B cell (primary cell): Measurements from ENCODE around the gene NCBP2. TPM values are rescaled to one million over a fixed set of nuclear protein-coding genes. Genes with fewer than 3 reads are reported as not detected.

ENCODE experiments used
- ATAC-seq: fragments of 200-7000 bp; cut with Tn5 transposase; one replicate; pipeline ENCODE4 v1.10.0; 2021; ENCODE audit warnings: low read depth, mild to moderate bottlenecking, moderate number of reproducible peaks, moderate library complexity
- CTCF ChIA-PET: fragments of 350-600 bp; sonication (Branson Sonifier 250); formaldehyde crosslinking; loops from one replicate; lab custom pipeline; 2021; ENCODE audit warnings: antibody characterized with exemption, inconsistent platforms; lab: Charles Lee
- POLR2A ChIA-PET: fragments of 350-600 bp; sonication (Branson Sonifier 250); formaldehyde crosslinking; loops from one replicate; lab custom pipeline; 2021; ENCODE audit warnings: antibody characterized with exemption; lab: Charles Lee
- DNase-seq: peaks from one replicate; pipeline ENCODE4 v3.0.0; 2013
- H2AFZ ChIP-seq: 2 replicates; pipeline ENCODE4 v1.6.1; 2012; ENCODE audit warnings: mild to moderate bottlenecking, low read depth, low read length; ENCODE audit not compliant: insufficient read depth, poor library complexity, severe bottlenecking
- H3K27ac ChIP-seq, 2 donors: 1 replicate in 1 of 2; 2 replicates in 1 of 2; pipeline ENCODE4 v1.5.1; 2012 to 2013; ENCODE audit warnings: low read length in 2 of 2, mild to moderate bottlenecking in 2 of 2, moderate library complexity in 1 of 2
- H3K27me3 ChIP-seq, 4 experiments: fragments of 200-600 bp in 1 of 4; sonication (generic) in 1 of 4; replicated peaks in 1 of 4; 1 replicate in 2 of 4; 2 replicates in 2 of 4; pipeline versions ENCODE4 v1.6.1 to v1.7.0; 2013 to 2016; ENCODE audit warnings: low read length in 3 of 4, mild to moderate bottlenecking in 2 of 4, mixed read lengths in 1 of 4, moderate library complexity in 1 of 4; ENCODE audit not compliant: insufficient read depth in 4 of 4, control insufficient read depth in 3 of 4; ENCODE audit errors: control extremely low read depth in 1 of 4
- H3K36me3 ChIP-seq, 2 experiments: replicated peaks in 1 of 2; 1 replicate in 1 of 2; 2 replicates in 1 of 2; pipeline versions ENCODE4 v1.6.1 to v1.7.1; 2013; ENCODE audit warnings: low read length in 1 of 2; ENCODE audit not compliant: insufficient read depth in 2 of 2, control insufficient read depth in 1 of 2; ENCODE audit errors: control extremely low read depth in 1 of 2, extremely low read depth in 1 of 2
- H3K4me1 ChIP-seq, 2 donors: fragments of 200-600 bp in 1 of 2; sonication (generic) in 1 of 2; 1 replicate in 1 of 2; 2 replicates in 1 of 2; pipeline versions ENCODE4 v1.5.1 to v1.6.1; 2013 to 2017; ENCODE audit warnings: low read length in 2 of 2; ENCODE audit not compliant: control insufficient read depth in 2 of 2, insufficient read depth in 2 of 2
- H3K4me2 ChIP-seq: replicated peaks from 2 replicates; pipeline ENCODE3; 2012; ENCODE audit warnings: mild to moderate bottlenecking, low read depth, low read length; ENCODE audit not compliant: poor library complexity, severe bottlenecking
- H3K4me3 ChIP-seq, 5 experiments: fragments of 200-600 bp in 1 of 5; sonication (generic) in 1 of 5; 1 replicate in 3 of 5; 2 replicates in 2 of 5; pipeline versions ENCODE4 v1.5.1 to v1.7.0; 2011 to 2016; ENCODE audit warnings: low read length in 4 of 5, mild to moderate bottlenecking in 4 of 5, low read depth in 2 of 5, control low read depth in 1 of 5, moderate library complexity in 1 of 5; ENCODE audit not compliant: insufficient read depth in 1 of 5; ENCODE audit errors: control extremely low read depth in 1 of 5, extremely low read depth in 1 of 5
- H3K79me2 ChIP-seq: fragments of 200-600 bp; sonication (generic); one replicate; pipeline ENCODE4 v1.6.0; 2016; ENCODE audit warnings: low read length; ENCODE audit not compliant: control insufficient read depth, insufficient read depth
- H3K9ac ChIP-seq: fragments of 200-600 bp; sonication (generic); 2 replicates; pipeline ENCODE4 v1.6.1; 2017; ENCODE audit warnings: mild to moderate bottlenecking, low read length, moderate library complexity
- H3K9me3 ChIP-seq, 3 donors: one replicate each; pipeline versions ENCODE4 v1.6.1 to v1.7.1; 2013; ENCODE audit warnings: low read length in 2 of 3; ENCODE audit not compliant: control insufficient read depth in 2 of 3, insufficient read depth in 1 of 3; ENCODE audit errors: control extremely low read depth in 1 of 3
- H4K20me1 ChIP-seq: 2 replicates; pipeline ENCODE4 v1.6.0; 2012; ENCODE audit warnings: mild to moderate bottlenecking, low read length; ENCODE audit not compliant: insufficient read depth, control insufficient read depth, poor library complexity, severe bottlenecking
- H3K27ac Mint-ChIP-seq: one replicate; pipeline ENCODE4 v1.8.0; 2021; ENCODE audit warnings: mixed read lengths
- H3K27me3 Mint-ChIP-seq: one replicate; pipeline ENCODE4 v1.8.0; 2021; ENCODE audit warnings: mixed read lengths
- H3K4me1 Mint-ChIP-seq: one replicate; pipeline ENCODE4 v1.8.0; 2021; ENCODE audit warnings: mixed read lengths
- H3K4me3 Mint-ChIP-seq: one replicate; pipeline ENCODE4 v1.8.0; 2021; ENCODE audit warnings: mixed read lengths
- H3K9me3 Mint-ChIP-seq: one replicate; pipeline ENCODE4 v1.8.0; 2022; ENCODE audit warnings: mixed read lengths; ENCODE audit not compliant: insufficient read depth
- CTCF ChIP-seq: fragments of 200-600 bp; IDR thresholded peaks from one replicate; pipeline ENCODE4 v1.8.0; 2022; ENCODE audit warnings: antibody characterized with exemption, mild to moderate bottlenecking
- EZH2 ChIP-seq: IDR thresholded peaks from 2 replicates; pipeline ENCODE4 v1.6.1; 2012; ENCODE audit warnings: borderline replicate concordance, low read depth, mild to moderate bottlenecking, moderate library complexity, low read length; ENCODE audit not compliant: insufficient read depth, poor library complexity, severe bottlenecking
- WGBS: methylation state at CpG from one replicate; pipeline ENCODE4 v1.1.5; 2013; ENCODE audit warnings: missing lambda C conversion rate; ENCODE audit not compliant: insufficient coverage; 5-methylcytosine and 5-hydroxymethylcytosine counted together
- intact Hi-C: fragments of 100-400 bp; cut with micrococcal nuclease; formaldehyde crosslinking; loops from one replicate; pipeline ENCODE4 v1.10.0; 2022
- polyA plus RNA-seq: library from polyadenylated mRNA; depleted of rRNA; stranded (reverse); fragments of >200 nt; gene quantifications from 2 replicates; pipeline ENCODE4 v1.2.3, GENCODE V29; 2012
- total RNA-seq, 2 donors: library from RNA; stranded (reverse); fragments of 120-200 nt in 1 of 2; gene quantifications; 1 replicate in 1 of 2; 2 replicates in 1 of 2; pipeline versions ENCODE4 v1.2.3 to v1.2.4, GENCODE V29; 2013 to 2022

NCBP2 gene
- total and polyA plus RNA-seq, 2 donors (not counting 1 experiment from before 2014, with no cell fraction given), result 25.5 to 95.0 TPM

GRCh38 chr3:196974661-196975060 is 32.3 kb upstream of the NCBP2 start:
- ATAC-seq, result no peak
- peaks cover 28% of the 10 kb centered on the region for H3K27me3 Mint-ChIP-seq
- CTCF ChIA-PET, result interaction anchor here (0.5 to 1.5 kb wide), 3 partner anchors 212 to 446 kb away, joined by 3 to 4 read pairs (median 3); no protein-coding TSS in a partner anchor

GRCh38 chr3:196971094-196971698 is 28.9 kb upstream of the NCBP2 start:
- CTCF ChIA-PET, result interaction anchor here (0.6 to 5.4 kb wide), 10 partner anchors 13 to 433 kb away, joined by 3 to 66 read pairs (median 3); partner anchors contain the start of genes NCBP2 and SENP5
- Mint-ChIP-seq H3K9me3 (no peaks in the 10 kb centered on the region), H3K4me3 (peak overlapping the region; percentile 85), H3K27ac (no peak overlapping the region), H3K4me1 (peaks cover 19% of the 10 kb centered on the region), H3K27me3 (peaks cover 14% of the 10 kb centered on the region)
- H3K27ac ChIP-seq, result no peak overlapping the region
- intact Hi-C loops, result loop anchor here (2.0 kb wide), 1 partner anchor 362 kb away; no protein-coding TSS in a partner anchor
- H3K9ac ChIP-seq, result no peak overlapping the region
- H3K36me3 ChIP-seq, result no peaks in the 10 kb centered on the region
- no peak overlapping the region for H2AFZ ChIP-seq
- H3K4me2 ChIP-seq, result no peak overlapping the region
- no peaks in the 10 kb centered on the region for H3K79me2 ChIP-seq
- H4K20me1 ChIP-seq, result no peaks in the 10 kb centered on the region
- ATAC-seq (no peak), DNase-seq (no peak)
- H3K4me1 ChIP-seq, result peaks cover 5 to 11% of the 10 kb centered on the region in 2 donors
- no peaks in the 10 kb centered on the region for H3K9me3 ChIP-seq
- no peak for TF ChIP-seq CTCF
- no peak for TF ChIP-seq EZH2
- POLR2A ChIA-PET, result no interaction called here
- H3K27me3 ChIP-seq, result peaks cover 0 to 4% (median 1%) of the 10 kb centered on the region in 4 experiments
- 61% methylated on average over 6 of the region's 7 CpGs for whole genome bisulfite sequencing
- H3K4me3 ChIP-seq, result no peak overlapping the region

More at GRCh38 chr3:196974661-196975060, 32.3 kb upstream of the NCBP2 start:
- Histone ChIP-seq H3K9me3 (no peaks in the 10 kb centered on the region), H3K9ac (no peak overlapping the region), H4K20me1 (no peaks in the 10 kb centered on the region), H3K36me3 (no peaks in the 10 kb centered on the region), H3K27me3 (peaks cover 0 to 7% (median 2%) of the 10 kb centered on the region in 4 experiments), H3K79me2 (no peaks in the 10 kb centered on the region), H3K4me3 (no peak overlapping the region), H3K4me1 (peaks cover 0 to 10% of the 10 kb centered on the region in 2 donors), H2AFZ (no peak overlapping the region), H3K4me2 (no peak overlapping the region), H3K27ac (no peak overlapping the region)
- H3K4me1 Mint-ChIP-seq, result peaks cover 10% of the 10 kb centered on the region
- no peak overlapping the region for H3K4me3 Mint-ChIP-seq
- 100% methylated on average over 4 of the region's 5 CpGs for WGBS
- no peak overlapping the region for H3K27ac Mint-ChIP-seq
- POLR2A ChIA-PET, result no interaction called here
- no peaks in the 10 kb centered on the region for H3K9me3 Mint-ChIP-seq
- no peak for TF ChIP-seq EZH2
- intact Hi-C loops, result no loop called here
- DNase-seq, result no peak
